GM06990 (cell line): ENCODE measurements around the gene RANBP17.

Experiments
- DNase-seq: peaks from one replicate; pipeline ENCODE4 v3.0.0-alpha.2; 2011; ENCODE audit not compliant: insufficient read length; ENCODE audit errors: extremely low read depth
- H3K27me3 ChIP-seq: replicated peaks from 2 replicates; pipeline ENCODE4 v1.6.0; 2011; ENCODE audit warnings: low read length; ENCODE audit not compliant: control insufficient read depth, insufficient read depth
- H3K36me3 ChIP-seq: 2 replicates; pipeline ENCODE4 v1.5.1; 2011; ENCODE audit warnings: low read length; ENCODE audit not compliant: control insufficient read depth, insufficient read depth
- H3K4me3 ChIP-seq: replicated peaks from 2 replicates; pipeline ENCODE4 v1.5.1; 2011; ENCODE audit warnings: low read depth, mild to moderate bottlenecking, control low read depth, low read length
- CTCF ChIP-seq: IDR thresholded peaks from 2 replicates; pipeline ENCODE4 v1.5.1; 2011; ENCODE audit warnings: low read length, control low read depth, mild to moderate bottlenecking, inconsistent platforms; ENCODE audit not compliant: insufficient read depth, poor library complexity, severe bottlenecking

Gene RANBP17

GRCh38 chr5:171102877-171103610 is 241.2 kb downstream of the RANBP17 start:
- DNase-seq: no peak
- Histone ChIP-seq H3K27me3 (no peaks in the 10 kb centered on the region), H3K4me3 (no peak overlapping the region), H3K36me3 (no peaks in the 10 kb centered on the region)
- no peak for TF ChIP-seq CTCF

- no peaks in the 10 kb centered on the region for H3K27me3 ChIP-seq
- no peaks in the 10 kb centered on the region for H3K36me3 ChIP-seq
- no peak overlapping the region for H3K4me3 ChIP-seq
- no peak for DNase-seq
- no peak for TF ChIP-seq CTCF
These were observed 245.9 kb downstream of the RANBP17 start for GRCh38 chr5:171107669-171108068.

GRCh38 chr5:171115519-171115918 is 253.7 kb downstream of the RANBP17 start:
- H3K36me3 ChIP-seq: no peaks in the 10 kb centered on the region
- no peak for DNase-seq
- TF ChIP-seq CTCF: no peak
- no peak overlapping the region for H3K4me3 ChIP-seq
- H3K27me3 ChIP-seq: no peaks in the 10 kb centered on the region

GRCh38 chr5:171116719-171117118 is 254.9 kb downstream of the RANBP17 start:
- Histone ChIP-seq H3K27me3 (no peaks in the 10 kb centered on the region), H3K4me3 (no peak overlapping the region)

GRCh38 chr5:171120986-171121622 is 259.3 kb downstream of the RANBP17 start:
- TF ChIP-seq CTCF: no peak
- no peak overlapping the region for H3K4me3 ChIP-seq
- H3K36me3 ChIP-seq: no peaks in the 10 kb centered on the region
- no peaks in the 10 kb centered on the region for H3K27me3 ChIP-seq
- DNase-seq: no peak

More at GRCh38 chr5:171116719-171117118, 254.9 kb downstream of the RANBP17 start:
- no peaks in the 10 kb centered on the region for H3K36me3 ChIP-seq
- no peak for DNase-seq
- no peak for TF ChIP-seq CTCF

- no peak for TF ChIP-seq CTCF
These were observed 259.8 kb downstream of the RANBP17 start for GRCh38 chr5:171121638-171122037.

More at GRCh38 chr5:171121638-171122037, 259.8 kb downstream of the RANBP17 start:
- DNase-seq: no peak
- Histone ChIP-seq H3K4me3 (no peak overlapping the region), H3K27me3 (no peaks in the 10 kb centered on the region), H3K36me3 (no peaks in the 10 kb centered on the region)
